ENCODE results near the gene DYNC1I2.

GRCh38 chr2:171688129-171688465 is 828 bp downstream of the DYNC1I2 start:
- TF ChIP-seq CTCF (conservative IDR thresholded peaks at IDR 0.05; ENCODE audit: low read length) = no peak
- no peak for TF ChIP-seq EZH2phosphoT487 (IDR thresholded peaks at IDR 0.05; ENCODE audit: borderline replicate concordance, low read depth, low read length)

All from OCI-LY7 (cell line).